HG02610 (cell line): Measurements from ENCODE around the gene ZNF750.

Experiments used
- ATAC-seq: cut with Tn5 transposase; IDR thresholded peaks from one replicate; pipeline ENCODE4 v1.9.1; 2021; ENCODE audit warnings: mild to moderate bottlenecking, moderate library complexity; ENCODE audit not compliant: unreplicated experiment

Gene ZNF750

GRCh38 chr17:82836823-82837357 lies 2.9 kb downstream of the ZNF750 start:
- ATAC-seq: no peak

GRCh38 chr17:82835766-82836512 lies 3.9 kb downstream of the ZNF750 start:
- ATAC-seq: no peak

- ATAC-seq: no peak
These were observed 4.7 kb downstream of the ZNF750 start for GRCh38 chr17:82835122-82835521.

DNA sequence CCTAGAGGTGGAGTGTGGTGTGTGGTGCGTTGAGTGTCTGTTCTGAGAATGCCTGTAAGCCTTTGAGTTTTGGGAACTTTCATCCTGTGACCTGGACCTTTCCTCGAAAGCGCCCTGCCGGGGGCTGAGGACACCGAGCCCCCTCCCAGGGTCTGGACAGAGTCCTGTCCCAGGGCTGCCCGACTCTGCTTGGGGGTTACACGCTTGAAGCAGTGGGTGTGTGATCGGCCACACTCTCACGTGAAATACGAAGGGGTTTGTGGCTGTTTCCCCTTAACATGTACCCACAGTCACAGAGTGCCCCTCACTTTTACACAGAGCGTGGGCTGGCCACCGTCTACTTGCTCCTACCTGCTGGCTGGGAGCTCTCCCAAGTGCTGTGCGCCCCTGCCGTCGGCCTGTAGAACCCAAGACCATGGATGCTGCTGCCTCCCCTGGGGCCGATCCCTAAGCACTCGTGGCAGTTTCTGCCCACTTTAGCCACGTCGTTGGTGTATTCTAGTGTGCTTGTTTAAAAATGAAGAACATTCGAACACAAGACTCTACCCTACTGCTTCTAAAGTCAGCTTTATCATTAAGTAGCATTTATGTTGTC lies 6.8 kb downstream of the ZNF750 start:
- no peak for ATAC-seq

DNA sequence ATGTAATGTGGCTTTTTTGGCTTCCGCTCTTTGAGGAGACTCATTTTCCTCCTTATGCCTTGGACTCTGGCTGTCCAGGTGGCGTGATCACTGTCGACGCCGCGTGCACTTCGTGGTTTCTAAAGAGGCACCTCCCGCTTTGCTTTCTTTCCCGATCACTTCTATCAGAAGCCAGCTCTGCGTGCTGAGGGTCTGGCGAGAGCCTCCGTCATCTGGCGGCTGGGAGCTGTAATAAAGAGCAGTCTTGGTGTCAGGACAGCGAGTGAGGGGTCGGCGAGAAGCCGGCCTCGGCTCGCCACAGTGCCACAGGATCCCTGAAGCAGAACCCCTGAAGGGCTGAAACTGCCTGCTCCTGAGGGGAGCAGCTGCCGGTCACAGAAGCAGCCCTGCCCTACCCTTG lies 7.4 kb downstream of the ZNF750 start:
- no peak for ATAC-seq

DNA sequence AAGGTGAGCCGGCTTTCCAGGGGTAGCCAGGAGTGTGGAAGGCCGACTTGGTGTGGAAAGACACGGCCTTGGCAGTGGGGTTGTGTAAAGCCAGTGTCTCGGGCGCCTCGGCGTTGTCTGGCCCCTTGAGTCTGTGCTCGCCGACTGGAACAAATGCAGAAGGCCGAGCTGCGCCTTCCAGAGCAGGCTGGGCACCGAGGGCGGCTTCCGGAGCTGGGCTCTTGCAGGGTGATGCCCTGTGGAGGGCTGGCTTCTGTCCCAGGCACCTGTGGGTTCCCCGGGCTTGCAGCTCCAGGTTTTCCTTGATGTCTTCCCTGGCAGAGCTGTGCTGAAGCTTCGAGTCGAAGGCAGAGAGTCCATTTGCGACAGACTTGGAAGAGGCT lies 8.0 kb downstream of the ZNF750 start:
- ATAC-seq: no peak

DNA sequence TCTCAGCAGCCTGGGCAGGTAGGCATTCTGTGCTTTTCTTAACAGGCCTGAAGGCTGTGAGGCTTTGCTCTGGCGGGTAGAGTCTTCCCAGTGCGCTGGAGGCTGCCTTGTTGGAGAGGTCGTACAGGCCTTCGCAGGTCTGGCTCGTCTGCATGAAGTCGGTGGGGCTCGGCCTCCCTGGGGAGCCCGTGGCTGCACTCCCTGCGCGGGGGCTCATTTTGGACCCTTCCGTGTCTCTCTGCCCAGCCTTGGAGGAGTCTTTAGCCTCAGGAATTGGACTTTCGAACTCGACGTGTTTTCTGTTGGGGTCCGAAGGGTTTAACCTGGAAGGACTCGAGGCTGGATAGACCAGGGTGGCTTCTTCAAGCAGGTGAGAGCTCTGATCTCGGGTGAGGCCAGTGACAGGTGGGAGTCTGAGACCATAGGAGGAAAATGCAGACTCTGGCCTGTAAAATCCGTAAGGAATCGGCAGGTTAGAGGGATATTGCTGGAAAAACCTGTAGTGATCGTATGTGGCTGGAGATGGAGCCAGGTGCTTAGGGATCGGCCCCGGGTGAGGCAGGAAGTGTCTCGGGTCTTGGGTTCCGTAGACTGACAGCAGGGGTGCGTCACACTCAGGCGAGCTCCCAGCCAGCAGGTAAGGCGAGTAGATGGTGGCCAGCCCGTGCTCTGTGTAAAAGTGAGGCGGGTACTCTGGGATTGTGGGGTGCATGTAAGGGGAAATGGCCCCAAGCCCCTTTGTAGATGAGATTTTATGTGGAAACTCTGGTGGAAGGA lies 8.6 kb downstream of the ZNF750 start:
- no peak for ATAC-seq

- ATAC-seq: no peak
These were observed 9.6 kb downstream of the ZNF750 start for GRCh38 chr17:82830249-82830661.

DNA sequence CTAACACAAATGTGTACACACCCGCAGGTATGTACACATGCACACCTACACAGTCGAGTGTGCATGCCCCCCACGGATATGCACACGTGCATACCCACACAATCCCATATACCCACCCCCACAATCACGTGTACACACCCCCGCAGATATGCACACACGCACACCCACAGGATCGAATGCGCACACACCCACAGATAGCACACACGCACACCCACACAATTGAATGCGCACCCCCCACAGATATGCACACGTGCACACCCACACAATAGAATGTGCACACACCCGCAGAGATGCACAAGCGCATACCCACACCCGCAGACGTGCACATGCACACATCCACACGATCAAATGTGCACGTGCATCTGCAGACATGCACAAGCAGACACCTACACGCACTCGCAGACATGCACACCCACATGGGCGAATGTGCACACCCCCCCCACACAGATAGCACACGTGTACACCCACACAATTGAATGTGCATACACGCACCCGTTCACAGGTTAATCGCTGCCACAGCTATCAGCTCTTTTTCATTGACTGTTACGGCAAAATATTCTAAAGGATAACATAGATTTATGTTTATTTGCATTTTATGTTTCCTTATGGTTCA lies 10.8 kb downstream of the ZNF750 start:
- no peak for ATAC-seq

GRCh38 chr17:82826956-82827355 lies 12.9 kb downstream of the ZNF750 start:
- ATAC-seq: no peak

GRCh38 chr17:82826211-82826610 lies 13.6 kb downstream of the ZNF750 start:
- ATAC-seq: no peak

- ATAC-seq: no peak
These were observed 14.2 kb downstream of the ZNF750 start for GRCh38 chr17:82825540-82826124.

GRCh38 chr17:82823004-82823403 lies 16.8 kb downstream of the ZNF750 start:
- no peak for ATAC-seq

- no peak for ATAC-seq
These were observed 17.5 kb downstream of the ZNF750 start for GRCh38 chr17:82822281-82822680.

DNA sequence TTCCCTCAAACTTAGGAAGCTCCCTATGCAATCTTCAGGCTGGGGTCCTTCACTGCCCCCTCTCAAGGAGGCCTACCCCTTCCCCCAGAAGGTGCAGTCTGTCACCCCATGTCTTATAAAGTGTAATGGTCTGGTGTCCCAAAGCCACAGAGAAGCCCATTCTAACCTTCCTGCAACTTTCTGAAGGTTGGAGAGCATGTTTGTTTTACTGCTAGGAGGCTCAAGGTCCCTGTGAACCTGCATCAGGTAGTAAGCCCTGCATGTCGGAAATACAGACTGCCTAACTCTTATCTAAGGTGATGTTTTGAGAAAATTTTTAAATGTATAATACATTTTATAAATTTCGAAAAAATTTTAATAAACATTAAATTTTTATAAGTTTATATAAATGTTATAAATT lies 18.3 kb downstream of the ZNF750 start:
- ATAC-seq: no peak

DNA sequence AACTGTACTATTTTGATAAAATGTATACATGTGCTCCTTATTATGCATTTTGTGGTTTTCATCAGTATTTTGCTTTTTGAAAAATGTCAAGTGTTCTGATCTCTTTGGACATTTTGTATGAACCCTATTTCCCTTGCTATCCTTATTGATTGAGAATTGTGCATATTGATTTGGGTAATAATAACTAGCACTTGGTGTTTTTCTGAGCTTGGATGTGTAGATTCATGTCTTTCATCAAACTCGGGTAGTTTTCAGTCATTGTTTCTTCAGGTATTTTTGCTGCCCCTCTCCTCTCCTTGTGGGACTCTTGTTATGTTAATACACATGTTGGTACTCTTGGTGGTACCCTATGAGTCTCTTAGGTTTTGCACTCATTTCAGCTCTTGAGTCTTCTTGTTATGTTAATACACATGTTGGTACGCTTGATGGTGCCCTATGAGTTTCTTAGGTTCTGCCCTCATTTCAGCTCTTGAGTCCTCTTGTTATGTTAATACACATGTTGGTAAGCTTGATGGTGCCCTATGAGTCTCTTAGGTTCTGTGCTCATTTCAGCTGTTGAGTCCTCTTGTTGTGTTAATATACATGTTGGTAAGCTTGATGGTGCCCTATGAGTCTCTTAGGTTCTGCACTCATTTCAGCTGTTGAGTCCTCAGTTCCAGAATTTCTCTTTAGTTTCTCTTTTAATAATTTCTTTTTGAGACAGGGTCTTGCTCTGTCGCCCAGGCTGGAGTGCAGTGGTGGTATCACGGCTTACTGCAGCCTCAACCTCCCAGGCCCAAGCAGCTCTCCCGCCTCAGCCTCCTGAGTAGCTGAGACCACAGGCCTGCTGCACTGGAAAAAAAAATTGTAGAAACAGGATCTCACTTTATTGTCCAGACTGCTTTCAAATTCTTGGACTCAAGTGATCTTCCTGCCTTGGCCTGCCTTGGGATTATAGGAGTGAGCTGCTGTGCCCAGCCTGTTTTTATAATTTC lies 19.3 kb downstream of the ZNF750 start:
- no peak for ATAC-seq

DNA sequence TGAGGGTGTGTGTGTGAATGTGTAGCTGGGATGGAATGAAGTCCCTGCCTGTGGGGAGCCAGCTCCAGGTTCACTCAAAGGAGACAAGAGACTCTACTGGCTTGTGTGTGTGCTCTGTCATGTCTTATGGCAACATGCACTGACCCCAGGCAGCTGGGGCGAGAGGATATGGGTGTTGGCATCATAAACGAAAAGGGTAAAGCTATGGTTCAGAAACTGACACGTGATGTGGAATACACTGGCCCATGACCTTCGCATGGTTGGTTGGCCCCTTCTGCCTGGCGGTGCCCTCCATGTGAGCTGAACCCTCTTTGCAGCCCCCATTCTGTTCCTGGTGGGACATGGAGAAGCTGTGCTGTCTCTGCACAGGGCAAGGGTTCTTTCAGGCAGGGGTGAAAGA lies 21.9 kb downstream of the ZNF750 start:
- no peak for ATAC-seq

- no peak for ATAC-seq
These were observed 23.5 kb downstream of the ZNF750 start for GRCh38 chr17:82816358-82816757.

DNA sequence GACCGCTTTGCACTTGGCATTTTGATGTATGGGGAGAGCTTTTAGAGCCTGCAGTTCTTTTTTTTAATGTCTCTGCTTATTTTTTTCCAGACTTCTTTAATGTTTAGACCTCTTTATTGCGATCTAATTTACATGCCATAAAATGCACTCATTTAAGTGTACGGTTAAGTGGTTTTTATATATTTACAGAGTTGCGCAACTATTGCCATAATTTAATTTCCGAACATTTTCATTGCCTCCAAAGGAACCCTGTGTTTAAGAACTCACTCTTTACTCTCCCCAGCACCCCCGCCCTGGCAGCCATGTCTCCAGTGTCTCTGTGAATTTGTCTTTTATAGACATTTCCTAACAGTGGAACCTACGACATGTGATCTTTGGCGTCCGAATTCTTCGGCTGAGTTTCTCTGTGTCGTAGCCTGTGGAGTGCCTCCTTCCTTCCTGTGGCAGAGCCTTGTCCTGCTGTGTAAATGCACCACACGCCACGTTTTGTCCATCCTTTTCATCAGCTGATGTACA lies 24.0 kb downstream of the ZNF750 start:
- ATAC-seq: no peak

DNA sequence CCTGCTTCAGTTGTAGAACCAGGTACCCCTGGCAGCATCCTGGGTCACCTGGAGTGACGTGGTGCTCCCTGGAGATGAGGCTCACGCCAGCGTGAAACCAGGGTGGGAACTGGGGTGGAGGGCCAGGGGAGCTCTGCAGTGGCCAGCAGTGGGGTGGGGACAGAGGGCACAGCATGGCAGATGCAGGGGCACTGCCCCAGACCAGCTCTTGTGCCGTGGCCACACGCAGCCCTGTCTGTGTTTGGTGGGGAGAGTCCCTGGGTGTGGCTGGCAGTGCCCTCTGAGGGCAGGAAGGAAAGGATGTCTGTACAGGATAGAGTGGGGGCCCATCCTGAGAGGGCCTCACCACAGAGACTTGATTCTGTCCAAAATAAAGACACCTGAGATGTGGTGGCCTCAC lies 24.5 kb downstream of the ZNF750 start:
- no peak for ATAC-seq
